K562 (cell line): ENCODE data around the gene PNMA8B. TPM values are rescaled to one million over a fixed set of nuclear protein-coding genes. Genes with fewer than 3 reads are reported as not detected.
A peak's percentile ranks its signal among the peaks of the same experiment; 100 is the strongest.

Experiments used
- ATF3 ChIP-seq, 2 experiments: fragments of 450-650 bp in 1 of 2; sonication (generic) in 1 of 2; formaldehyde crosslinking in 1 of 2; IDR thresholded peaks in 1 of 2; conservative IDR thresholded peaks in 1 of 2; 2 replicates each; pipeline versions ENCODE4 v1.6.1 to v1.8.1; 2016 to 2023; ENCODE audit warnings: mild to moderate bottlenecking in 2 of 2, moderate library complexity in 2 of 2, inconsistent platforms in 1 of 2, missing genetic modification reagents in 1 of 2
- CC2D1A ChIP-seq: fragments of 450-650 bp; IDR thresholded peaks from 2 replicates; pipeline ENCODE4 v1.6.1; 2017; ENCODE audit warnings: mild to moderate bottlenecking
- CTBP1 ChIP-seq: fragments of 450-650 bp; IDR thresholded peaks from 2 replicates; pipeline ENCODE4 v1.6.1; 2016; ENCODE audit warnings: borderline replicate concordance
- HNRNPL ChIP-seq: fragments of 200-400 bp; formaldehyde crosslinking; IDR thresholded peaks from 2 replicates; pipeline ENCODE4 v1.6.1; 2017; ENCODE audit warnings: low read depth, mild to moderate bottlenecking, low read length
- KDM2B ChIP-seq: fragments of 250-450 bp; sonication (Bioruptor Pico); IDR thresholded peaks from 2 replicates; pipeline ENCODE4 v1.8.0; 2021; ENCODE audit warnings: mild to moderate bottlenecking, moderate library complexity
- MYBL2 ChIP-seq, 2 experiments: fragments of 450-650 bp in 1 of 2; sonication (generic) in 1 of 2; formaldehyde crosslinking in 1 of 2; IDR thresholded peaks; 2 replicates each; pipeline versions ENCODE4 v1.6.1 to v1.8.1; 2017 to 2022; ENCODE audit warnings: borderline replicate concordance in 1 of 2, inconsistent platforms in 1 of 2, low read depth in 1 of 2, mild to moderate bottlenecking in 1 of 2, missing genetic modification reagents in 1 of 2, moderate library complexity in 1 of 2
- NFYB ChIP-seq: IDR thresholded peaks from 2 replicates; pipeline ENCODE4 v1.6.1; 2011; ENCODE audit warnings: mild to moderate bottlenecking, moderate library complexity; ENCODE audit not compliant: insufficient read length; ENCODE audit errors: extremely low read depth
- NR0B1 ChIP-seq: fragments of 450-650 bp; IDR thresholded peaks from one replicate; pipeline ENCODE4 v1.6.1; 2018; ENCODE audit warnings: mild to moderate bottlenecking, moderate library complexity; ENCODE audit not compliant: partially characterized antibody
- RB1 ChIP-seq: fragments of 450-650 bp; IDR thresholded peaks from 2 replicates; pipeline ENCODE4 v1.6.1; 2017; ENCODE audit warnings: low read depth, mild to moderate bottlenecking
- RBM39 ChIP-seq: fragments of 200-400 bp; formaldehyde crosslinking; optimal IDR thresholded peaks from 2 replicates; pipeline ENCODE3; 2018; ENCODE audit warnings: low read depth, low read length
- RFX1 ChIP-seq: fragments of 450-650 bp; IDR thresholded peaks from 2 replicates; pipeline ENCODE4 v1.6.1; 2016; ENCODE audit warnings: mild to moderate bottlenecking, moderate library complexity
- SRSF3 ChIP-seq: fragments of 200-400 bp; formaldehyde crosslinking; IDR thresholded peaks from 2 replicates; pipeline ENCODE4 v1.6.1; 2016; ENCODE audit warnings: mild to moderate bottlenecking, low read length, moderate library complexity; ENCODE audit not compliant: insufficient read depth
- ZBTB2 ChIP-seq: fragments of 450-650 bp; IDR thresholded peaks from 2 replicates; pipeline ENCODE4 v1.6.1; 2016; ENCODE audit warnings: antibody characterized with exemption
- ZKSCAN8 ChIP-seq: fragments of 200-800 bp; sonication (Bioruptor generic); IDR thresholded peaks from 2 replicates; pipeline ENCODE4 v1.6.1; 2016; ENCODE audit warnings: missing genetic modification characterization, missing compliant biosample characterization
- ZNF184 ChIP-seq: sonication (generic); formaldehyde crosslinking; IDR thresholded peaks from 2 replicates; pipeline ENCODE4 v1.5.0; 2020; ENCODE audit warnings: missing genetic modification reagents
- polyA plus RNA-seq, 8 experiments: library from polyadenylated mRNA; depleted of rRNA in 4 of 8; stranded (reverse) in 5 of 8; unstranded in 3 of 8; fragments of >200 nt; fragmentation: Nextera tagmentation in 2 of 8; fragmentation: Illumina TruSeq in 1 of 8; extraction: Ambion mirVana in 2 of 8; extraction: Trizol in 1 of 8; gene quantifications; 2 replicates each; pipeline versions ENCODE4 v1.2.1 to v1.2.3, GENCODE V29; 2011 to 2014; ENCODE audit warnings: inconsistent platforms in 1 of 8, missing spikeins in 1 of 8
- total RNA-seq, 7 experiments: library from RNA; depleted of rRNA in 6 of 7; stranded (reverse); fragments of >200 nt in 6 of 7; fragmentation: Illumina TruSeq in 2 of 7; extraction: Trizol in 2 of 7; gene quantifications; 2 replicates each; pipeline versions ENCODE4 v1.2.1 to v1.2.3, GENCODE V29; 2011 to 2021; ENCODE audit warnings: low replicate concordance in 1 of 7

PNMA8B gene
- total and polyA plus RNA-seq, 9 of the 15 experiments (the other 6 are each of a cell fraction or from before 2014, with no cell fraction given): not detected

GRCh38 chr19:46542428-46543230 lies 47.0 kb upstream of the PNMA8B start (continued):
- TF ChIP-seq ZBTB2 (no peak), RFX1 (peak; percentile 93), KDM2B (no peak), ZKSCAN8 (CRISPR knock-in tag) (no peak), NR0B1 (no peak), RBM39 (no peak), CC2D1A (0 out of 2 replicates have a peak, but pooled peaks have one; percentile 63), MYBL2 (IDR thresholded peaks at IDR 0.05; ENCODE audit: low read depth) (no peak), MYBL2 (CRISPR knock-in tag; IDR thresholded peaks at IDR 0.05; ENCODE audit: borderline replicate concordance) (no peak), RB1 (peak; percentile 41; the same call in 1 of the 2 replicates), NFYB (no peak), ATF3 (IDR thresholded peaks at IDR 0.05) (peak; percentile 55), ATF3 (CRISPR knock-in tag; conservative IDR thresholded peaks at IDR 0.05) (no peak), HNRNPL (no peak), CTBP1 (no peak), SRSF3 (no peak), ZNF184 (CRISPR knock-in tag) (no peak)
